Measurements from ENCODE around the gene ATP5PF.
A peak's percentile ranks its signal among the peaks of the same experiment; 100 is the strongest.
"Not testable (repeated sequence)": the region's sequence is repeated elsewhere in the genome, so short reads cannot be mapped to it uniquely, and the experiment has no call there.

ATP5PF gene

DNA sequence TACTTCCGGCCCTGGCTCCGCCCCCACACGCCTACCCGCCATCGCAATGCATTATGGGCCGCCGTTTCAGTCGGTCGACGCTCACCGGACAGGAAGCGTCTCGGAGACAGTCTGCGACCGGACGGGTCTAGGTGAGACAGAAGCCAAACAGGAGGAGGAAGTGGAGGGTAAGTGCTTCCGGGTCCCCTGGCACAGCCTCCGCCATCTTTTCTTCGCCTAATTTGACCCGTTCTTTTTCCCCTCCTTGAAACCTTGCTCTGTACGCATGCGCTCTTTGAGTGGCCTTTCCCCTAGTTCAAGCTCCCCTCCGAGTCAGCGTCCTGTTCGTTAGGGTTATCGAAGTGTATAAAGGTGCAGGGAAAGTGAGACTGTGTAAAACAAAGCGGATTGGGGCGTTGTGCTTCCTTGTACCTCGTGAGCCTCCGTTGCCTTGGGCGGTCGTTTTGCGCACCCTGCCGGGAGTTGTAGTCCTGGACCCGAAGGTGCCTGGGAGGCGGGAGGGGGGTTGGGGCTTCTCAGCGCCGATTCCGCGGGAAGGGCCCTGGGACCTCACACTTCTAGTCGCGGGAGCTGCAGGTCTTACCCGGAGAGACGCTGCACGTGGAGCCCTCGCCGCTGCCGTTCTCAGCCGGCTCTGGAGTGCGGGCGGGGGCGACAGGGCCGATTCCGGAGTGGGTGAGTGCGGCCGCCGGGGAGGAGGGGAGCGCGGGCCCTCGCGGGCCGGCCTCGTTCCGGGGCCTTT lies at the start of gene ATP5PF, which contains the start of gene GABPA:
Gene ATP5PF, minus strand, starts transcription at position 1 of the 742 bp plus-strand sequence. CDS start 5,110 bp downstream, outside the sequence.
Gene GABPA, plus strand, starts transcription at position 69 of the 742 bp plus-strand sequence. CDS start 6,627 bp downstream, outside the sequence.
- H3K9me3 Mint-ChIP-seq = no peaks in the 10 kb centered on the region
- H3K4me1 Mint-ChIP-seq = peaks cover 51% of the 10 kb centered on the region
- no peaks in the 10 kb centered on the region for H3K27me3 Mint-ChIP-seq
- H3K27ac Mint-ChIP-seq = peak within 1 kb of the TSS; percentile 99
- H3K36me3 Mint-ChIP-seq = peaks cover 5% of the 10 kb centered on the region
- peak within 1 kb of the TSS; percentile 88 for H3K4me3 Mint-ChIP-seq
- ATAC-seq = peak; percentile 98

- H3K4me3 Mint-ChIP-seq, H3K27ac Mint-ChIP-seq, H3K36me3 Mint-ChIP-seq, H3K27me3 Mint-ChIP-seq, H3K4me1 Mint-ChIP-seq, ATAC-seq, H3K9me3 Mint-ChIP-seq: not testable (repeated sequence)
These were observed 43.6 kb upstream of the ATP5PF start for GRCh38 chr21:25778126-25778875.

- H3K27me3 Mint-ChIP-seq = no peaks in the 10 kb centered on the region
- no peak overlapping the region for H3K27ac Mint-ChIP-seq
- no peaks in the 10 kb centered on the region for H3K36me3 Mint-ChIP-seq
- no peak for ATAC-seq
- peaks cover 2% of the 10 kb centered on the region for H3K9me3 Mint-ChIP-seq
- H3K4me1 Mint-ChIP-seq = no peaks in the 10 kb centered on the region
- no peak overlapping the region for H3K4me3 Mint-ChIP-seq
These were observed 41.7 kb upstream of the ATP5PF start for GRCh38 chr21:25776440-25776839.

GRCh38 chr21:25772686-25773085 lies 38.0 kb upstream of the ATP5PF start:
- H3K4me1 Mint-ChIP-seq = no peaks in the 10 kb centered on the region
- H3K27me3 Mint-ChIP-seq = no peaks in the 10 kb centered on the region
- ATAC-seq = no peak
- no peaks in the 10 kb centered on the region for H3K9me3 Mint-ChIP-seq
- no peak overlapping the region for H3K27ac Mint-ChIP-seq
- H3K4me3 Mint-ChIP-seq = no peak overlapping the region
- H3K36me3 Mint-ChIP-seq = peaks cover 8% of the 10 kb centered on the region

DNA sequence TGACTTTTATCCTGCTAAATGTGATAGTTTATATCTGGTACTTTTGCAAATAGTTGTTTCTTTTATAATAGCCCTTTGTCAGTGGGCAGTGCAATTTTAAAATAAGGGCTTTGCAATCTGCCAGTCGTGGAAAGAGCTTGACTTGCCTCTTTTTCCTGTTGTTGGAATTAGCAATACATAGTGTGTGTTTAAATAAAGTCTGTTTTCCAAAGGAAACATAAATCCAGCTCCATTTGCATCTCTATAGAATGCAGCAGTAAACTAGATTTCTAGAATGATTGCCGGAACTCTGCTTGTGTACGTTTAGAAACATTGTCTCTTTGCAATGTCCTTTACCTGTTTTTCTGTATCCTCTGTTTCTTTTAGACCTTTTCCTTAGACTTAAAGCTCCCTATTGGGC lies 33.2 kb upstream of the ATP5PF start:
- Mint-ChIP-seq H3K4me1 (no peaks in the 10 kb centered on the region), H3K27ac (no peak overlapping the region), H3K4me3 (no peak overlapping the region)

DNA sequence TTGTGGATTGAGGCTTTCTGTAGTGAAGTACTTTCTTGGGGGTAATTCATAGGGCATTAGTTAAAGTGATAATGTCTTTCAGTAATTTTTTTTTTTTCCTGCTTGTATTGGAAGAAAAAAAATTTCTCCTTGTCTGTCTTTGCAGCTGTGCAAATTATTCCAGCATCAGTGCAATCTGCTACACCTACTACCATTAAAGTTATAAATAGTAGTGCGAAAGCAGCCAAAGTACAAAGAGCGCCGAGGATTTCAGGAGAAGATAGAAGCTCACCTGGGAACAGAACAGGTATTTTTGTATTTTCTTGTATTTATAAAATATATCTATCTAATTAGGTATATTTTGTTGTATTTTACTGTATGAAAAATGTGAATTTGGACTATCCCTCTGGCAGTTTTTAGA lies 29.4 kb upstream of the ATP5PF start:
- Mint-ChIP-seq H3K4me1 (no peaks in the 10 kb centered on the region), H3K27ac (no peak overlapping the region), H3K9me3 (no peaks in the 10 kb centered on the region), H3K36me3 (peaks cover 66% of the 10 kb centered on the region), H3K27me3 (no peaks in the 10 kb centered on the region), H3K4me3 (no peak overlapping the region)
- ATAC-seq = no peak

More for the DNA sequence above, 33.2 kb upstream of the ATP5PF start:
- Mint-ChIP-seq H3K36me3 (peaks cover 44% of the 10 kb centered on the region), H3K27me3 (no peaks in the 10 kb centered on the region), H3K9me3 (no peaks in the 10 kb centered on the region)
- no peak for ATAC-seq

DNA sequence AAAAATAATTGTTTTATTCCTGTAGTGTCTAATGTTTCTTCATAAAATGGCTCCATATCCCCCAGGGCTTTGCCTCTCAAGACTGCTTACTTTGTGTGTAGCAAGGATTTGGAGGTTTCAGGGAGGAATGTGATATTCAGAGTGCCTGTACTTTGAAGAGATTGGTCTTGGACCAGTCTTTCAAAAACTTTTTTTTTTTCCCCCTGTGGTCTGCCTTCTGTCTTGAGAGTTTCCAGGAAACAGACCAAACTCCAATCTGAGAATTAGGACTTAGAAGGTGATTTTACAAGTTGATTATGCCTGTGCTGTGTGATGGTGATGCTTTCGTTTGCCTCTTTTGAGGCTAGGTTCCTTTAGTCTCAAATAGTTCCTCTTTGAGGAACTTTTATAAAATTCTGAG lies 26.0 kb upstream of the ATP5PF start:
- H3K27me3 Mint-ChIP-seq = no peaks in the 10 kb centered on the region
- H3K4me3 Mint-ChIP-seq = no peak overlapping the region
- no peak for ATAC-seq
- no peaks in the 10 kb centered on the region for H3K9me3 Mint-ChIP-seq
- H3K27ac Mint-ChIP-seq = peak overlapping the region; percentile 35
- H3K4me1 Mint-ChIP-seq = peaks cover 7% of the 10 kb centered on the region
- peaks cover 66% of the 10 kb centered on the region for H3K36me3 Mint-ChIP-seq

DNA sequence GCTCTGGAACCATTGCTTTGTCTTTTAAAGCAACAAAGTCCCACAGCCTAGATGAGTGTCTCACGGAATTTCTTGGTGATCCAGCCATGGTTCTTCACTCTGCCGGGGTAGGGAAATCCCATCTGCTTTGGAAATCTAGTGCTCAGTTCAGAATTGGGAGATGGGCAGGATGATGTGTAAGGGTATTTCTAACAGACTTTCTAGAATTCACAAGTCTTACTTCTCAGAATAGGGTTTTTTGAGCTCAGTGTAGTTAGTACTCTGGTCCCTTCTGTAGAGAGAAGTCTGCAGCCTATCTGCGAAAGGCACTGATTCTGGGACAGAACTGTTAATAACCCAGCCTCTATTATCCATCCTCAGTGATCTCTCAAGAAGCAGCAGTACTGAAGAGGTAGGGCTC lies 25.4 kb upstream of the ATP5PF start:
- H3K4me3 Mint-ChIP-seq = no peak overlapping the region
- no peaks in the 10 kb centered on the region for H3K27me3 Mint-ChIP-seq
- H3K27ac Mint-ChIP-seq = no peak overlapping the region
- H3K36me3 Mint-ChIP-seq = peaks cover 66% of the 10 kb centered on the region
- H3K9me3 Mint-ChIP-seq = no peaks in the 10 kb centered on the region
- H3K4me1 Mint-ChIP-seq = peaks cover 7% of the 10 kb centered on the region
- no peak for ATAC-seq

DNA sequence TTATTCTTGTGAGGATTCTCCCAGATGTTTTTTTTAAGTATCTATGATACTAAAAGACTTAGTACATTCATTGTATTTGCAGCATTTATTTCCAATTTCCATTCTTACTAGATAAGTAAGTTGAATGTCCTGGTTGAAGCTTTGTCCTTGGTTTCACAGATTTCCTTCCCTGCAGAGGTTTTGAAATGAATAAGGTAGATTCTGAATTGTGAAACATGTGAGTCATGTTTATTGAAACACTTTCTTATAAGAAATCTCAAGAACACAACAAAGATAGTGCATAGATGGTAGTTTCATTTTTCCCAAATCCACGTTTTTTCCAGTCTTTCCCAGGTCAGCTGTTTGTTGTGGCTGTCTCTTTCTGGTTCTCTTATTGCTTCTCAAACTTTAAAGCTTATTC lies 24.9 kb upstream of the ATP5PF start:
- no peak for ATAC-seq
- H3K4me1 Mint-ChIP-seq = peaks cover 7% of the 10 kb centered on the region
- peaks cover 70% of the 10 kb centered on the region for H3K36me3 Mint-ChIP-seq
- H3K27me3 Mint-ChIP-seq = no peaks in the 10 kb centered on the region
- no peak overlapping the region for H3K27ac Mint-ChIP-seq
- no peaks in the 10 kb centered on the region for H3K9me3 Mint-ChIP-seq
- no peak overlapping the region for H3K4me3 Mint-ChIP-seq

DNA sequence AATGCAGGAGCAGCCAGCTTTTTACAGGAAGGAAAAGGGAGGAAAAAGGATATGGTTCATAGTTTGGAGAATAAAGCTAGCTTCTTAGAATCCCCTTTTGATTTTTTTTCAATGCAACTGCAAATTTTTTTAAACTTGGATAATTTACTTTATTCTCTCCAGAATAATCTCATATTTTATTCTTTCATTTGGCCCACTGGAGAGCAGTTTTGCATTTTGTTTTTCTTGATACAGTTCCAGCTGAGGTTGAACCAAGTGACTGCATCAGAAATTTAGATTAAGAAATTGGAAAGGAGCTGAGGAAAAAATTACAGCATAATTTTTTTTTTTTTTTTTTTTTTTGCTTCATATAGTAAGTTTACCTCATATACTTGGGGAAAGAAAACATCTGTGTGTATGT lies 22.8 kb upstream of the ATP5PF start:
- H3K36me3 Mint-ChIP-seq = peaks cover 74% of the 10 kb centered on the region

DNA sequence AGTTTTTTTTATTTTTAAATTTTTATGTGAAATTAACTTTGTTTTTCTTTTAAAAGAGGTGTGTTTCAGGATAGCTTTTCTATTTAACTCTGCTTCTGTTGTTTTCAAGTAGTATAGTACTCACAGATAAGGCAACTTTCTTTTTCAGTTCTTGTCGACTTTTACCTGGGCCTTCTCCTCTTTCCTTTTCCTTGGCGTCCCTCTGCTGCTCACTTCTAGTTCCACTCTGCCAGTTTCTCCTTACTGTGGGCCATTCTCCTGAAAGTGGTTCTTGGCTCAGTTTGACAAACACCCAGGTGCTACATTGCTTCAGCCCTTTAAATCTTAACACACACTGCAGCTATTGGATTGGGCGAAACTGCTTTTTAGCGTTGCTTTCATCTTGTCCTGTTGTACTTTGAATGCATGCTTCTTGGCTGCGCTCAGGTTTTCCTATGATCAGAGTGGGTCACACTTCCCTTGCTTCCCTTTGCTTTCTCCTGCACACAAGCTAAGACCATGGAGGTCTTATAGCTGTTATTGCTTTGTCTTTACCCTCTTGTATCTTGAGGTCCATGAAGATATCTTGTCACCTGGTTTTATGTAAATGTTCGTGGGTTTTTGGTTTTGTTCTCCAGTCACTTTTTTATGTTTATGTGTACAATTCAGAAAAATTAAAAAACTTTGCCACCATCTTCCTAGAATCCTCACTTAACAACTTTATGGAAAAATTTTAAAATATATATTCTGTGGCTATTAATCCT lies 21.7 kb upstream of the ATP5PF start:
- Mint-ChIP-seq H3K27ac (peak overlapping the region; percentile 3), H3K27me3 (no peaks in the 10 kb centered on the region), H3K4me1 (peaks cover 7% of the 10 kb centered on the region), H3K36me3 (peaks cover 78% of the 10 kb centered on the region), H3K9me3 (no peaks in the 10 kb centered on the region), H3K4me3 (no peak overlapping the region)
- ATAC-seq = no peak

More for the DNA sequence above, 22.8 kb upstream of the ATP5PF start:
- Mint-ChIP-seq H3K27ac (peak overlapping the region; percentile 3), H3K9me3 (no peaks in the 10 kb centered on the region), H3K4me3 (no peak overlapping the region), H3K4me1 (peaks cover 7% of the 10 kb centered on the region), H3K27me3 (no peaks in the 10 kb centered on the region)
- no peak for ATAC-seq

- Mint-ChIP-seq H3K4me3 (no peak overlapping the region), H3K27ac (no peak overlapping the region), H3K9me3 (no peaks in the 10 kb centered on the region), H3K27me3 (no peaks in the 10 kb centered on the region), H3K4me1 (peaks cover 7% of the 10 kb centered on the region), H3K36me3 (peaks cover 52% of the 10 kb centered on the region)
- no peak for ATAC-seq
These were observed 17.7 kb upstream of the ATP5PF start for GRCh38 chr21:25752416-25752815.

- Mint-ChIP-seq H3K27me3 (no peaks in the 10 kb centered on the region), H3K4me1 (no peaks in the 10 kb centered on the region), H3K36me3 (peaks cover 34% of the 10 kb centered on the region), H3K4me3 (no peak overlapping the region), H3K9me3 (no peaks in the 10 kb centered on the region), H3K27ac (no peak overlapping the region)
- no peak for ATAC-seq
These were observed 15.4 kb upstream of the ATP5PF start for GRCh38 chr21:25750085-25750484.

GRCh38 chr21:25744854-25745253 lies 10.2 kb upstream of the ATP5PF start:
- peaks cover 13% of the 10 kb centered on the region for H3K36me3 Mint-ChIP-seq
- no peak overlapping the region for H3K27ac Mint-ChIP-seq
- H3K27me3 Mint-ChIP-seq = no peaks in the 10 kb centered on the region
- ATAC-seq = no peak
- no peaks in the 10 kb centered on the region for H3K9me3 Mint-ChIP-seq
- no peak overlapping the region for H3K4me3 Mint-ChIP-seq
- H3K4me1 Mint-ChIP-seq = no peaks in the 10 kb centered on the region

DNA sequence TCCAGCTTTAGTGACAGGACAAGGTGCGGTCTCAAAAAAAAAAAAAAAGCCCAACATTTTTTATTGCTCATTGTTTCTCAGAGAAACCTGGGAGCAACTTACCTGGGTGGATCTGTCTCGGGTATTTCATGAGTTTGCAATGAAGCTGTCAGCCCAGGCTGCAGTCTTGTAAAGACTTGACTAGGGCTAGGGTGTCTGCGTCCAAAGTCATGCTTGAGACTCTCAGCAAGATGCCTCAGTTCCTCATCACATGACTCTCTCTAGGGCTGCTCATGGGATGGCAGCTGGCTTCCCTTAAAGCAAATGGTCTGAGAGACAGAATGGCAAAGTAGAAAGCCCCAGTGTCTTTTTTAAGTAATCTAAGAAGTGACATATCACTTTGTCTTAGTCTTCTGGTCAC lies 8.2 kb upstream of the ATP5PF start:
- Mint-ChIP-seq H3K4me3 (no peak overlapping the region), H3K27ac (no peak overlapping the region), H3K4me1 (peaks cover 19% of the 10 kb centered on the region), H3K9me3 (no peaks in the 10 kb centered on the region), H3K36me3 (peaks cover 13% of the 10 kb centered on the region), H3K27me3 (no peaks in the 10 kb centered on the region)
- ATAC-seq = no peak

All from stimulated activated memory B cell treated with anti-CD40 and anti-IgM and Interleukin-4, amounts not matched to agents 10 μg/mL and 1 μg/mL and 100 μg/mL, for 72 hours (primary cell).